Non-pigmented ciliary epithelial cell (primary cell): ENCODE data around the gene ITPR2.

Experiments
- DNase-seq: peaks from one replicate; pipeline ENCODE4 v3.0.0-alpha.2; 2010; ENCODE audit warnings: low read depth

Gene ITPR2

GRCh38 chr12:26754148-26754547 lies 78.8 kb downstream of the ITPR2 start:
- DNase-seq, result no peak

GRCh38 chr12:26751179-26751578 lies 81.8 kb downstream of the ITPR2 start:
- DNase-seq, result no peak

- DNase-seq, result no peak
Measured at GRCh38 chr12:26750531-26751175, 82.3 kb downstream of the ITPR2 start.

- no peak for DNase-seq
Measured at GRCh38 chr12:26749781-26750180, 83.2 kb downstream of the ITPR2 start.

GRCh38 chr12:26748741-26749431 lies 84.1 kb downstream of the ITPR2 start:
- DNase-seq, result peak; percentile 44

GRCh38 chr12:26748412-26748740 lies 84.6 kb downstream of the ITPR2 start:
- no peak for DNase-seq

GRCh38 chr12:26746121-26746714 lies 86.8 kb downstream of the ITPR2 start:
- DNase-seq, result peak; percentile 68

GRCh38 chr12:26744697-26745440 lies 88.1 kb downstream of the ITPR2 start:
- no peak for DNase-seq

GRCh38 chr12:26744042-26744626 lies 88.9 kb downstream of the ITPR2 start:
- no peak for DNase-seq

- DNase-seq, result no peak
Measured at GRCh38 chr12:26741584-26742227, 91.3 kb downstream of the ITPR2 start.

GRCh38 chr12:26740991-26741390 lies 92.0 kb downstream of the ITPR2 start:
- no peak for DNase-seq

- no peak for DNase-seq
Measured at GRCh38 chr12:26740348-26740747, 92.6 kb downstream of the ITPR2 start.

GRCh38 chr12:26737487-26738030 lies 95.4 kb downstream of the ITPR2 start:
- DNase-seq, result no peak

- DNase-seq, result no peak
Measured at GRCh38 chr12:26736563-26737486, 96.2 kb downstream of the ITPR2 start.

- no peak for DNase-seq
Measured at GRCh38 chr12:26735249-26735639, 97.8 kb downstream of the ITPR2 start.

- DNase-seq, result no peak
Measured at GRCh38 chr12:26734510-26735248, 98.3 kb downstream of the ITPR2 start.

- no peak for DNase-seq
Measured at GRCh38 chr12:26732005-26732908, 100.7 kb downstream of the ITPR2 start.

- DNase-seq, result no peak
Measured at GRCh38 chr12:26730481-26731350, 102.3 kb downstream of the ITPR2 start.
